Mesenchymal stem cell (in vitro differentiated cells and primary cell): Measurements from ENCODE around the gene SLC48A1.

ENCODE experiments used
- DNase-seq: peaks from one replicate; pipeline ENCODE4 v3.0.0-alpha.2; 2013
- H2AFZ ChIP-seq: one replicate; pipeline ENCODE4 v1.6.1; 2013; ENCODE audit warnings: low read depth, mild to moderate bottlenecking, control low read depth, inconsistent platforms, low read length, moderate library complexity
- H2AK5ac ChIP-seq: 2 replicates; pipeline ENCODE4 v1.6.1; 2013; ENCODE audit warnings: low read length, moderate library complexity, mild to moderate bottlenecking, inconsistent platforms; ENCODE audit not compliant: severe bottlenecking
- H2BK120ac ChIP-seq: one replicate; pipeline ENCODE4 v1.6.1; 2013; ENCODE audit warnings: low read depth, mild to moderate bottlenecking, inconsistent platforms, low read length, moderate library complexity
- H2BK12ac ChIP-seq, 2 experiments: one replicate each; pipeline ENCODE4 v1.6.1; 2013; ENCODE audit warnings: inconsistent platforms in 2 of 2, low read length in 2 of 2, mild to moderate bottlenecking in 2 of 2, moderate library complexity in 2 of 2, control low read depth in 1 of 2
- H2BK15ac ChIP-seq: one replicate; pipeline ENCODE4 v1.6.1; 2013; ENCODE audit warnings: mild to moderate bottlenecking, low read depth, inconsistent platforms; ENCODE audit not compliant: poor library complexity, severe bottlenecking
- H2BK5ac ChIP-seq: 2 replicates; pipeline ENCODE4 v1.6.1; 2013; ENCODE audit warnings: low read depth, mild to moderate bottlenecking, low read length, control low read depth, inconsistent platforms; ENCODE audit not compliant: poor library complexity, severe bottlenecking
- H3K14ac ChIP-seq, 2 experiments: one replicate each; pipeline ENCODE4 v1.6.1; 2013; ENCODE audit warnings: inconsistent platforms in 2 of 2, low read length in 2 of 2, control low read depth in 1 of 2, mild to moderate bottlenecking in 1 of 2, moderate library complexity in 1 of 2
- H3K18ac ChIP-seq, 2 experiments: one replicate each; pipeline ENCODE4 v1.6.1; 2013; ENCODE audit warnings: inconsistent platforms in 2 of 2, low read length in 2 of 2, control low read depth in 1 of 2, low read depth in 1 of 2, mild to moderate bottlenecking in 1 of 2
- H3K23ac ChIP-seq, 2 experiments: one replicate each; pipeline ENCODE4 v1.6.1; 2013; ENCODE audit warnings: inconsistent platforms in 2 of 2, low read length in 2 of 2, mild to moderate bottlenecking in 2 of 2, moderate library complexity in 2 of 2, control low read depth in 1 of 2
- H3K27ac ChIP-seq: 2 replicates; pipeline ENCODE4 v1.5.1; 2013; ENCODE audit warnings: mild to moderate bottlenecking, moderate library complexity, low read length, control low read depth, inconsistent platforms; ENCODE audit not compliant: poor library complexity, severe bottlenecking
- H3K27me3 ChIP-seq, 2 experiments: 2 replicates each; pipeline versions ENCODE4 v1.6.1 to v1.7.0; 2013; ENCODE audit warnings: low read length in 2 of 2, mild to moderate bottlenecking in 2 of 2, moderate library complexity in 2 of 2, control low read depth in 1 of 2, inconsistent platforms in 1 of 2; ENCODE audit not compliant: control insufficient read depth in 1 of 2, insufficient read depth in 1 of 2
- H3K36me3 ChIP-seq, 2 experiments: 2 replicates each; pipeline versions ENCODE4 v1.6.1 to v1.7.0; 2013; ENCODE audit warnings: low read length in 2 of 2, control low read depth in 1 of 2, inconsistent platforms in 1 of 2, low read depth in 1 of 2, mild to moderate bottlenecking in 1 of 2; ENCODE audit not compliant: insufficient read depth in 2 of 2, control insufficient read depth in 1 of 2
- H3K4ac ChIP-seq, 2 experiments: one replicate each; pipeline ENCODE4 v1.6.1; 2013; ENCODE audit warnings: inconsistent platforms in 2 of 2, low read length in 2 of 2, mild to moderate bottlenecking in 2 of 2, moderate library complexity in 2 of 2, control low read depth in 1 of 2, low read depth in 1 of 2
- H3K4me1 ChIP-seq: 2 replicates; pipeline ENCODE4 v1.6.1; 2013; ENCODE audit warnings: low read depth, low read length, control low read depth; ENCODE audit not compliant: control insufficient read depth, insufficient read depth
- H3K4me2 ChIP-seq: 2 replicates; pipeline ENCODE4 v1.6.1; 2013; ENCODE audit warnings: low read length, mild to moderate bottlenecking, inconsistent platforms; ENCODE audit not compliant: poor library complexity, severe bottlenecking
- H3K4me3 ChIP-seq, 2 experiments: 2 replicates each; pipeline versions ENCODE4 v1.5.1 to v1.7.0; 2013; ENCODE audit warnings: low read length in 2 of 2, mild to moderate bottlenecking in 2 of 2, control low read depth in 1 of 2, low read depth in 1 of 2; ENCODE audit not compliant: insufficient read depth in 1 of 2
- H3K79me1 ChIP-seq: replicated peaks from 2 replicates; pipeline ENCODE4 v1.6.1; 2013; ENCODE audit warnings: mild to moderate bottlenecking, control low read depth, low read length, inconsistent platforms; ENCODE audit not compliant: poor library complexity, severe bottlenecking
- H3K9ac ChIP-seq: 2 replicates; pipeline ENCODE4 v1.7.0; 2013; ENCODE audit warnings: mild to moderate bottlenecking, low read length, moderate library complexity
- H3K9me3 ChIP-seq: 2 replicates; pipeline ENCODE4 v1.7.0; 2013; ENCODE audit warnings: mild to moderate bottlenecking, low read length; ENCODE audit not compliant: control insufficient read depth
- H4K8ac ChIP-seq: one replicate; pipeline ENCODE4 v1.6.1; 2013; ENCODE audit warnings: inconsistent platforms, mild to moderate bottlenecking, low read length, moderate library complexity
- H4K91ac ChIP-seq: one replicate; pipeline ENCODE4 v1.6.1; 2013; ENCODE audit warnings: mild to moderate bottlenecking, low read length, inconsistent platforms
- WGBS: methylation state at CpG from one replicate; pipeline ENCODE4 v1.1.7; 2013; ENCODE audit warnings: mixed read lengths; 5-methylcytosine and 5-hydroxymethylcytosine counted together

Gene SLC48A1

GRCh38 chr12:47821346-47821706 is 48.3 kb downstream of the SLC48A1 start:
- peaks cover 41% of the 10 kb centered on the region for H3K4me1 ChIP-seq
- H3K18ac ChIP-seq = peak overlapping the region; percentile 60 to 98
- peak overlapping the region; percentile 99 for H3K9ac ChIP-seq
- peak overlapping the region; percentile 97 for H2BK120ac ChIP-seq
- H3K79me1 ChIP-seq = no peaks in the 10 kb centered on the region
- H4K8ac ChIP-seq = peak overlapping the region; percentile 88
- peak overlapping the region; percentile 99 for H2AK5ac ChIP-seq
- H3K4ac ChIP-seq = peak overlapping the region; percentile 93 to 94
- H2BK15ac ChIP-seq = peak overlapping the region; percentile 93
- H2AFZ ChIP-seq = peak overlapping the region; percentile 10
- no peaks in the 10 kb centered on the region for H3K9me3 ChIP-seq
- 79% methylated on average over 2 of the region's 4 CpGs for WGBS
- H3K4me2 ChIP-seq = no peak overlapping the region
- peak overlapping the region; percentile 83 to 97 for H2BK12ac ChIP-seq
- peak overlapping the region; percentile 94 for H2BK5ac ChIP-seq
- H3K14ac ChIP-seq = peak overlapping the region in 1 of 2 experiments; percentile 69
- H4K91ac ChIP-seq = peak overlapping the region; percentile 86
- no peaks in the 10 kb centered on the region for H3K27me3 ChIP-seq
- DNase-seq = no peak
- peak overlapping the region; percentile 100 for H3K27ac ChIP-seq
- H3K4me3 ChIP-seq = peak overlapping the region in 1 of 2 experiments; percentile 93
- H3K23ac ChIP-seq = no peak overlapping the region
- peaks cover 6% of the 10 kb centered on the region in 2 experiments for H3K36me3 ChIP-seq

DNA sequence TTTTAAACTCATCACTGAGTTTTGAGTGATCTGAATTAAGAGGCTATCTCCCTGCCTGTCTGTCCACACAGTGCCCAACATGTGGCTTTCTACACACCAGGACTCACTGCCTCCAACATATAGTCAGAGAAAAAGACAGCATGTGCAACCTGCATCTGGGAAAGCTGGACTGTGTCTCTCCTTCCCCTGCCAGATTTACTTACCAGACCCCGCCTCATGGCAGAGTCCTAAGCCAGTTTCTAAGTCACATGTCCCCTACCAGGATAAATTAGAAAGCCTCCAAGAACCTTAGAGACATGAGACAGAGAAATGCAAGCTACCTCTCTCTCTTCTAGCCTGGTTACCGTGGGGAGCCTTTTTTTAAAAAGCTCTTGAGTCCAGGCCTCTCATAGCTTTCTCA is 49.4 kb downstream of the SLC48A1 start:
- H3K9me3 ChIP-seq = no peaks in the 10 kb centered on the region

GRCh38 chr12:47822863-47823262 is 49.8 kb downstream of the SLC48A1 start:
- Histone ChIP-seq H3K23ac (no peak overlapping the region), H4K8ac (peak overlapping the region; percentile 19), H3K27me3 (no peaks in the 10 kb centered on the region), H3K18ac (no peak overlapping the region), H3K4ac (peak overlapping the region in 1 of 2 experiments; percentile 37), H3K4me2 (no peak overlapping the region), H3K4me3 (no peak overlapping the region), H2AFZ (no peak overlapping the region), H2BK120ac (no peak overlapping the region), H2BK5ac (no peak overlapping the region), H3K4me1 (peaks cover 32% of the 10 kb centered on the region), H3K27ac (no peak overlapping the region), H4K91ac (peak overlapping the region; percentile 54), H3K9ac (peak overlapping the region; percentile 16), H2BK15ac (peak overlapping the region; percentile 78), H3K36me3 (peaks cover 3% of the 10 kb centered on the region in 2 experiments), H3K79me1 (no peaks in the 10 kb centered on the region), H3K9me3 (no peaks in the 10 kb centered on the region), H2AK5ac (peak overlapping the region; percentile 45), H3K14ac (no peak overlapping the region), H2BK12ac (peak overlapping the region in 1 of 2 experiments; percentile 72)
- no peak for DNase-seq
- WGBS = 92% methylated on average over 3 of the region's 3 CpGs

More for the DNA sequence above, 49.4 kb downstream of the SLC48A1 start:
- H2AFZ ChIP-seq = no peak overlapping the region
- H3K9ac ChIP-seq = peak overlapping the region; percentile 99
- no peak overlapping the region for H3K4me2 ChIP-seq
- H3K79me1 ChIP-seq = no peaks in the 10 kb centered on the region
- no peak overlapping the region for H3K14ac ChIP-seq
- no peak overlapping the region for H4K91ac ChIP-seq
- no peak overlapping the region for H3K23ac ChIP-seq
- no peak for DNase-seq
- H3K4me1 ChIP-seq = peaks cover 35% of the 10 kb centered on the region
- no peak overlapping the region for H3K27ac ChIP-seq
- peak overlapping the region; percentile 45 for H2AK5ac ChIP-seq
- no peak overlapping the region for H2BK120ac ChIP-seq
- H2BK12ac ChIP-seq = peak overlapping the region in 1 of 2 experiments; percentile 72
- no peak overlapping the region for H2BK5ac ChIP-seq
- peak overlapping the region; percentile 40 to 61 for H3K18ac ChIP-seq
- WGBS = 49% methylated on average over 2 of the region's 2 CpGs
- H3K36me3 ChIP-seq = peaks cover 5 to 6% of the 10 kb centered on the region in 2 experiments
- no peaks in the 10 kb centered on the region for H3K27me3 ChIP-seq
- no peak overlapping the region for H3K4me3 ChIP-seq
- H4K8ac ChIP-seq = no peak overlapping the region
- H2BK15ac ChIP-seq = no peak overlapping the region
- H3K4ac ChIP-seq = peak overlapping the region; percentile 8 to 37

GRCh38 chr12:47823422-47824086 is 50.5 kb downstream of the SLC48A1 start:
- H2BK120ac ChIP-seq = no peak overlapping the region
- WGBS = over 99% methylated on average over 5 of the region's 5 CpGs

More at GRCh38 chr12:47823422-47824086, 50.5 kb downstream of the SLC48A1 start:
- H3K27ac ChIP-seq = no peak overlapping the region
- H3K27me3 ChIP-seq = no peaks in the 10 kb centered on the region
- peak overlapping the region in 1 of 2 experiments; percentile 1 for H2BK12ac ChIP-seq
- peaks cover 26% of the 10 kb centered on the region for H3K4me1 ChIP-seq
- H3K9ac ChIP-seq = peak overlapping the region; percentile 7
- no peak overlapping the region for H4K91ac ChIP-seq
- DNase-seq = no peak
- no peak overlapping the region for H3K4me3 ChIP-seq
- no peaks in the 10 kb centered on the region for H3K9me3 ChIP-seq
- no peaks in the 10 kb centered on the region for H3K36me3 ChIP-seq
- no peak overlapping the region for H3K14ac ChIP-seq
- no peak overlapping the region for H3K18ac ChIP-seq
- H3K79me1 ChIP-seq = no peaks in the 10 kb centered on the region
- no peak overlapping the region for H3K4ac ChIP-seq
- no peak overlapping the region for H3K4me2 ChIP-seq
- no peak overlapping the region for H2BK5ac ChIP-seq
- H3K23ac ChIP-seq = no peak overlapping the region
- H4K8ac ChIP-seq = no peak overlapping the region
- H2AK5ac ChIP-seq = peak overlapping the region; percentile 76
- H2AFZ ChIP-seq = no peak overlapping the region
- no peak overlapping the region for H2BK15ac ChIP-seq
